PFSK-1 (cell line): ENCODE results near the gene RTP5.

Source experiments
- FOXP2 ChIP-seq: optimal IDR thresholded peaks from 2 replicates; pipeline ENCODE3; 2011; ENCODE audit warnings: borderline replicate concordance, control low read depth, inconsistent platforms; ENCODE audit not compliant: insufficient read depth; ENCODE audit errors: extremely low read length, extremely low read depth
- POLR2AphosphoS5 ChIP-seq: IDR thresholded peaks from 2 replicates; pipeline ENCODE4 v1.6.1; 2012; ENCODE audit warnings: low read depth, mild to moderate bottlenecking, control low read depth, low read length, moderate library complexity
- REST ChIP-seq, 2 experiments: IDR thresholded peaks; 2 replicates each; pipeline versions ENCODE4 v1.6.1 to v1.8.0; 2011 to 2012; ENCODE audit warnings: low read depth in 2 of 2, low read length in 2 of 2, control low read depth in 1 of 2, inconsistent platforms in 1 of 2, mild to moderate bottlenecking in 1 of 2, moderate library complexity in 1 of 2; ENCODE audit not compliant: insufficient read depth in 1 of 2
- SIN3A ChIP-seq: IDR thresholded peaks from 2 replicates; pipeline ENCODE4 v1.6.1; 2012; ENCODE audit warnings: mild to moderate bottlenecking, low read length, moderate library complexity, borderline replicate concordance; ENCODE audit not compliant: insufficient read depth
- TAF1 ChIP-seq: IDR thresholded peaks from 2 replicates; pipeline ENCODE4 v1.6.1; 2012; ENCODE audit warnings: low read length, control low read depth, borderline replicate concordance; ENCODE audit not compliant: insufficient read depth

Gene RTP5

GRCh38 chr2:241865957-241866789 is 3.4 kb upstream of the RTP5 start:
- no peak for TF ChIP-seq POLR2AphosphoS5
- TF ChIP-seq TAF1, result no peak
- peak; percentile 72 to 84 for TF ChIP-seq REST (IDR thresholded peaks at IDR 0.05; ENCODE audit: insufficient read depth in 1 of 2, low read depth in 2 of 2, low read length in 2 of 2)
- TF ChIP-seq SIN3A, result no peak
- no peak for TF ChIP-seq FOXP2

- no peak for TF ChIP-seq FOXP2
Measured at GRCh38 chr2:241866790-241867645, 2.5 kb upstream of the RTP5 start.

- TF ChIP-seq POLR2AphosphoS5 (no peak), TAF1 (no peak), FOXP2 (no peak), REST (IDR thresholded peaks at IDR 0.05; ENCODE audit: insufficient read depth in 1 of 2, low read depth in 2 of 2, low read length in 2 of 2) (no peak), SIN3A (no peak)
Measured at GRCh38 chr2:241867776-241868420, 1.6 kb upstream of the RTP5 start.

GRCh38 chr2:241868661-241869081 is 858 bp upstream of the RTP5 start:
- TF ChIP-seq SIN3A (no peak), FOXP2 (no peak), POLR2AphosphoS5 (no peak), REST (IDR thresholded peaks at IDR 0.05; ENCODE audit: insufficient read depth in 1 of 2, low read depth in 2 of 2, low read length in 2 of 2) (no peak)

GRCh38 chr2:241870081-241870541 is 582 bp downstream of the RTP5 start:
- TF ChIP-seq SIN3A, result no peak
- TF ChIP-seq TAF1, result no peak
- no peak for TF ChIP-seq REST (IDR thresholded peaks at IDR 0.05; ENCODE audit: insufficient read depth in 1 of 2, low read depth in 2 of 2, low read length in 2 of 2)
- no peak for TF ChIP-seq FOXP2
- TF ChIP-seq POLR2AphosphoS5, result no peak
